GM19023 (cell line): Measurements from ENCODE around the gene PVR.
"Not testable (repeated sequence)": the region's sequence is repeated elsewhere in the genome, so short reads cannot be mapped to it uniquely, and the experiment has no call there.

ENCODE experiments used
- ATAC-seq: cut with Tn5 transposase; IDR thresholded peaks from one replicate; pipeline ENCODE4 v1.9.1; 2021; ENCODE audit warnings: mild to moderate bottlenecking, moderate library complexity; ENCODE audit not compliant: unreplicated experiment

Gene PVR

GRCh38 chr19:44698492-44699201 lies 54.9 kb downstream of the PVR start, which contains the start of gene CEACAM16:
CEACAM16 (plus strand) TSS chr19:44699151; CDS start chr19:44701457, 2,306 bp downstream.
- ATAC-seq, result no peak

GRCh38 chr19:44700547-44700946 lies 56.8 kb downstream of the PVR start:
- no peak for ATAC-seq

GRCh38 chr19:44701228-44701627 lies 57.5 kb downstream of the PVR start:
- no peak for ATAC-seq

- ATAC-seq, result no peak
Observed at GRCh38 chr19:44702551-44703176, 59.0 kb downstream of the PVR start.

GRCh38 chr19:44703336-44704078 lies 59.8 kb downstream of the PVR start:
- no peak for ATAC-seq

- no peak for ATAC-seq
Observed at GRCh38 chr19:44704982-44705381, 61.3 kb downstream of the PVR start.

GRCh38 chr19:44705502-44706010 lies 61.8 kb downstream of the PVR start:
- ATAC-seq, result no peak

GRCh38 chr19:44706506-44707236 lies 63.0 kb downstream of the PVR start:
- ATAC-seq, result no peak

- no peak for ATAC-seq
Observed at GRCh38 chr19:44707794-44708193, 64.1 kb downstream of the PVR start.

- ATAC-seq, result no peak
Observed at GRCh38 chr19:44708940-44709339, 65.2 kb downstream of the PVR start.

GRCh38 chr19:44709434-44710266 lies 65.9 kb downstream of the PVR start:
- ATAC-seq, result not testable (repeated sequence)

GRCh38 chr19:44710483-44710882 lies 66.8 kb downstream of the PVR start:
- ATAC-seq, result no peak

GRCh38 chr19:44712864-44713515 lies 69.3 kb downstream of the PVR start:
- no peak for ATAC-seq
